PC-3 (cell line): ENCODE results near the gene XAF1.

ENCODE experiments used
- CTCF ChIP-seq: fragments of 300-600 bp; sonication (generic); conservative IDR thresholded peaks from 2 replicates; pipeline ENCODE4 v1.5.1; 2017; ENCODE audit warnings: antibody characterized with exemption, low read depth, mild to moderate bottlenecking, low read length
- EZH2 ChIP-seq: fragments of 300-600 bp; sonication (generic); IDR thresholded peaks from one replicate; pipeline ENCODE4 v1.6.1; 2017; ENCODE audit warnings: antibody characterized with exemption, mild to moderate bottlenecking, low read length; ENCODE audit not compliant: unreplicated experiment
- EZH2phosphoT487 ChIP-seq: fragments of 300-600 bp; sonication (generic); IDR thresholded peaks from 2 replicates; pipeline ENCODE4 v1.6.1; 2018; ENCODE audit warnings: mild to moderate bottlenecking, antibody characterized with exemption, low read length, borderline replicate concordance

- TF ChIP-seq EZH2phosphoT487: no peak
- no peak for TF ChIP-seq CTCF
- TF ChIP-seq EZH2: no peak
Measured at GRCh38 chr17:6786618-6787017, 30.8 kb downstream of the XAF1 start.
